PC-3 (cell line): ENCODE results near the gene BTBD16. TPM values are rescaled to one million over a fixed set of nuclear protein-coding genes. Genes with fewer than 3 reads are reported as not detected.
A peak's percentile ranks its signal among the peaks of the same experiment; 100 is the strongest.

Source experiments
- ATAC-seq: fragments of 200-7000 bp; cut with Tn5 transposase; 2 replicates; pipeline ENCODE4 v1.9.1; 2020; ENCODE audit warnings: mild to moderate bottlenecking, moderate library complexity
- BruUV-seq: library from RNA; stranded (reverse); fragments of 400-500 nt; replicated peaks from 2 replicates; lab custom pipeline; 2021; lab: Mats Ljungman, UMichigan
- CTCF ChIA-PET: fragments of 300-600 bp; sonication (Branson Sonifier 250); formaldehyde crosslinking; loops from one replicate; lab custom pipeline; 2022; ENCODE audit warnings: antibody characterized with exemption; lab: Charles Lee
- POLR2A ChIA-PET: fragments of 300-600 bp; sonication (Branson Sonifier 250); formaldehyde crosslinking; loops from one replicate; lab custom pipeline; 2022; ENCODE audit warnings: antibody characterized with exemption; ENCODE audit not compliant: unreplicated experiment; lab: Charles Lee
- DNase-seq: peaks from one replicate; pipeline ENCODE4 v3.0.0-alpha.2; 2015
- H2AFZ ChIP-seq: fragments of 300-600 bp; sonication (generic); 2 replicates; pipeline ENCODE4 v1.6.0; 2016; ENCODE audit warnings: antibody characterized with exemption, low read length
- H3F3A ChIP-seq: fragments of 300-600 bp; sonication (generic); one replicate; pipeline ENCODE4 v1.6.0; 2017; ENCODE audit warnings: antibody characterized with exemption, low read length, control low read depth, mild to moderate bottlenecking; ENCODE audit not compliant: unreplicated experiment
- H3K27ac ChIP-seq: fragments of 300-600 bp; sonication (generic); 2 replicates; pipeline ENCODE4 v1.5.1; 2016; ENCODE audit warnings: mild to moderate bottlenecking, low read length
- H3K27me3 ChIP-seq: fragments of 300-600 bp; sonication (generic); 2 replicates; pipeline ENCODE4 v1.6.1; 2016; ENCODE audit warnings: low read length, mixed read lengths
- H3K36me3 ChIP-seq: fragments of 300-600 bp; sonication (generic); 2 replicates; pipeline ENCODE4 v1.6.1; 2016; ENCODE audit warnings: low read depth, mixed run types, low read length, mixed read lengths
- H3K4me1 ChIP-seq: fragments of 300-600 bp; sonication (generic); 2 replicates; pipeline ENCODE4 v1.5.1; 2016; ENCODE audit warnings: low read length; ENCODE audit not compliant: insufficient read depth
- H3K4me2 ChIP-seq: fragments of 300-600 bp; sonication (generic); 2 replicates; pipeline ENCODE4 v1.6.0; 2016; ENCODE audit warnings: low read length
- H3K4me3 ChIP-seq: fragments of 300-600 bp; sonication (generic); 2 replicates; pipeline ENCODE4 v1.5.1; 2016; ENCODE audit warnings: mild to moderate bottlenecking, low read length, mixed read lengths
- H3K79me2 ChIP-seq: fragments of 300-600 bp; sonication (generic); 2 replicates; pipeline ENCODE4 v1.6.1; 2017; ENCODE audit warnings: low read length, mixed read lengths
- H3K9ac ChIP-seq: fragments of 300-600 bp; sonication (generic); 2 replicates; pipeline ENCODE4 v1.6.0; 2016; ENCODE audit warnings: mild to moderate bottlenecking, low read length
- H3K9me2 ChIP-seq: fragments of 300-600 bp; sonication (generic); replicated peaks from 2 replicates; pipeline ENCODE4 v1.6.1; 2016; ENCODE audit warnings: mixed run types, low read length, mixed read lengths
- H3K9me3 ChIP-seq: fragments of 300-600 bp; sonication (generic); 2 replicates; pipeline ENCODE4 v1.6.1; 2016; ENCODE audit warnings: low read length, mixed read lengths
- H4K20me1 ChIP-seq: fragments of 300-600 bp; sonication (generic); 2 replicates; pipeline ENCODE4 v1.6.1; 2016; ENCODE audit warnings: low read length, mixed read lengths
- EZH2 ChIP-seq: fragments of 300-600 bp; sonication (generic); IDR thresholded peaks from one replicate; pipeline ENCODE4 v1.6.1; 2017; ENCODE audit warnings: antibody characterized with exemption, mild to moderate bottlenecking, low read length; ENCODE audit not compliant: unreplicated experiment
- EZH2phosphoT487 ChIP-seq: fragments of 300-600 bp; sonication (generic); IDR thresholded peaks from 2 replicates; pipeline ENCODE4 v1.6.1; 2018; ENCODE audit warnings: mild to moderate bottlenecking, antibody characterized with exemption, low read length, borderline replicate concordance
- intact Hi-C: fragments of 100-400 bp; cut with micrococcal nuclease; formaldehyde crosslinking; loops from 2 replicates; pipeline ENCODE4 v1.9.0; 2023
- total RNA-seq: library from RNA; depleted of rRNA; stranded (reverse); fragments of >200 nt; gene quantifications from 2 replicates; pipeline ENCODE4 v1.2.3, GENCODE V29; 2014
- TF ChIP-seq, protein P1 (sequence below): fragments of 300-600 bp; sonication (generic); conservative IDR thresholded peaks from 2 replicates; pipeline ENCODE4 v1.5.1; 2017; ENCODE audit warnings: antibody characterized with exemption, low read depth, mild to moderate bottlenecking, low read length

Gene BTBD16
- total RNA-seq, 1 experiment from 2014 or later: not detected

DNA sequence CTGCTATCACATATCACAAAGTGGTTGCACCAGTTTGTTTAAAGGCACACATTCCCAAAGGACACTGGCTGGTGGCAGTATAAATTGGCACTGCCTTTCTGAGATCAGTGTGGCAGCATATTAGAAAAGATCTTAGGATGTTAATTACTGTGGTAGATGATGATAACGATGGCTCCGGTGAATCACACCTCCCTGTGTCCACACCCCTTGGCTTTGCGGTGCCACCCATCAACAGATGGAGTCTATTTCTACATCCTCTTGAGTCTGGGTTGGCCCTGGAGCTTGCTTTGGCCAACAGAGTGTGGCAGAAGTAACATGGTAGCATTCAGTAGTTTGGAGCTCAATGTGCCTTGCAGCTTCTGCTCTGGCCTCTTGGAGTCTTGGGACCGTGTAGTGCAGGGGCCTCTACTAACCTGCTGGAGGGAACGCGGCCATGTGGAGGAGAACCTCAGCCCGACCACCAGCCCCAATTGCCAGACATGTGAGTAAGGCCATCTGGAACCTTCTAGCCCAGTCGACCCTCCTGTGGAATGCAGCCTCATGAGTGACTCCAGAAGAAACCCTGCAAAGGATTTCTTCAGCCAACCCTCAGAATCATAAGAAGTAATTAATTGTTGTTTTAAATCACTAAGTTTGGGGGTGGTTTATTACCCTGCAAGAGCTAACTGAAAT, 76.2 kb downstream of the BTBD16 start:
- Histone ChIP-seq H3K27ac (no peak overlapping the region), H3K4me3 (no peak overlapping the region), H2AFZ (no peak overlapping the region), H3K9me3 (no peaks in the 10 kb centered on the region), H3K4me1 (no peaks in the 10 kb centered on the region; the same call in 1 of the 2 replicates), H4K20me1 (no peaks in the 10 kb centered on the region), H3K36me3 (no peaks in the 10 kb centered on the region), H3K9ac (no peak overlapping the region), H3F3A (no peaks in the 10 kb centered on the region), H3K79me2 (no peaks in the 10 kb centered on the region), H3K4me2 (no peak overlapping the region), H3K27me3 (no peaks in the 10 kb centered on the region), H3K9me2 (no peaks in the 10 kb centered on the region)
- POLR2A ChIA-PET: no interaction called here
- DNase-seq (no peak), ATAC-seq (no peak)
- intact Hi-C loops: no loop called here
- BruUV-seq: no TSS peak
- CTCF ChIA-PET: no interaction called here
- TF ChIP-seq, protein P1, sequence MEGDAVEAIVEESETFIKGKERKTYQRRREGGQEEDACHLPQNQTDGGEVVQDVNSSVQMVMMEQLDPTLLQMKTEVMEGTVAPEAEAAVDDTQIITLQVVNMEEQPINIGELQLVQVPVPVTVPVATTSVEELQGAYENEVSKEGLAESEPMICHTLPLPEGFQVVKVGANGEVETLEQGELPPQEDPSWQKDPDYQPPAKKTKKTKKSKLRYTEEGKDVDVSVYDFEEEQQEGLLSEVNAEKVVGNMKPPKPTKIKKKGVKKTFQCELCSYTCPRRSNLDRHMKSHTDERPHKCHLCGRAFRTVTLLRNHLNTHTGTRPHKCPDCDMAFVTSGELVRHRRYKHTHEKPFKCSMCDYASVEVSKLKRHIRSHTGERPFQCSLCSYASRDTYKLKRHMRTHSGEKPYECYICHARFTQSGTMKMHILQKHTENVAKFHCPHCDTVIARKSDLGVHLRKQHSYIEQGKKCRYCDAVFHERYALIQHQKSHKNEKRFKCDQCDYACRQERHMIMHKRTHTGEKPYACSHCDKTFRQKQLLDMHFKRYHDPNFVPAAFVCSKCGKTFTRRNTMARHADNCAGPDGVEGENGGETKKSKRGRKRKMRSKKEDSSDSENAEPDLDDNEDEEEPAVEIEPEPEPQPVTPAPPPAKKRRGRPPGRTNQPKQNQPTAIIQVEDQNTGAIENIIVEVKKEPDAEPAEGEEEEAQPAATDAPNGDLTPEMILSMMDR: no peak
- TF ChIP-seq EZH2phosphoT487 (no peak), EZH2 (no peak)

DNA sequence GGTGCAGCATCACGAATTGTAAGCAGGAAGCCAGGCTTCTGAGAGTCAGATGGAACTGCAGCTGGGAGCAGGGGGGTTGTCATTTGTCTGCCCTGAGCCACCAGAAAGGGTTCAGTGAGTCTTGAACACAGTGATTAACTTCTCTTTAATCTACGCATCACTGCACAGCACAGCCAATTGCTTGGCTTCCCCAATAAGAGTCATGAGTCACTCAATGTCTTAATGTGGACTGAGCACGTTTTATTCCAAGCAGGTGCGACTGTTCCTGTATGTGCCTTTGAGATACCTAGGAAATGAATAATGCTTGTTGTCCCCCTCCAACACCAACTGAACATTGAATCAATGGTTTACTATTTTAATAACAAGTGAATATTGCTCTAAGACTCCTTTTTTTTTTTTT, 77.4 kb downstream of the BTBD16 start:
- Histone ChIP-seq H3K4me2 (no peak overlapping the region), H3K36me3 (no peaks in the 10 kb centered on the region), H3K9me3 (no peaks in the 10 kb centered on the region), H3K4me1 (no peaks in the 10 kb centered on the region), H3K27me3 (no peaks in the 10 kb centered on the region), H3K27ac (no peak overlapping the region), H3K4me3 (no peak overlapping the region), H4K20me1 (no peaks in the 10 kb centered on the region), H2AFZ (no peak overlapping the region), H3K9me2 (no peaks in the 10 kb centered on the region), H3K79me2 (no peaks in the 10 kb centered on the region), H3K9ac (no peak overlapping the region), H3F3A (no peaks in the 10 kb centered on the region)
- intact Hi-C loops: no loop called here
- BruUV-seq: no TSS peak
- ATAC-seq: peak; percentile 82
- TF ChIP-seq EZH2phosphoT487 (no peak), EZH2 (no peak)
- TF ChIP-seq, protein P1: no peak
- DNase-seq: peak; percentile 48
- ChIA-PET CTCF (interaction anchor here (1.4 kb wide), 1 partner anchor 217 kb away, joined by 5 read pairs; no protein-coding TSS in a partner anchor), POLR2A (no interaction called here)

DNA sequence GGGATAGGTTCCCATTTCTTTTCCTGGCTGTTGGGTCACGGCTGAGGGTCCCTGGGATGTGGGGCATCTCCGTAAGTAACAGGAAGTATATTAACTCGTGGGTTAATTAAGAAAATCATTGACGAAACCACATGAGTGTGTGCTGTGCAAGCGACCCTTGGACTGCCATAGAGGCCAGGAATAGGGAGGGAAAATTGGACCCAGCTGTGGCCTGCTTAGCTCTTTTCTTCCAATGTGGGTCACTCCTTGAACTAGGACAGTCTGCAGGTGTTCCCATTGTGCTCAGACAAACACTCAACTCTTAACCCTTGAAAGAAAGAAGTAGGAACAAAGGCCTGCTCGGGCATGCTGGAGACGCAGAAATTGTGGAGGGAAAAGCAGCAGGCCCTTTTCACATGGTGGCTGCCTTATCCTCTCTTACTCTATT, 77.9 kb downstream of the BTBD16 start:
- no peak overlapping the region for H2AFZ ChIP-seq
- H4K20me1 ChIP-seq: no peaks in the 10 kb centered on the region
- H3K9me2 ChIP-seq: no peaks in the 10 kb centered on the region
- TF ChIP-seq, protein P1: no peak
- TF ChIP-seq EZH2: no peak
- no peak overlapping the region for H3K27ac ChIP-seq
- H3K4me2 ChIP-seq: no peak overlapping the region
- no peaks in the 10 kb centered on the region for H3K79me2 ChIP-seq
- DNase-seq (no peak), ATAC-seq (no peak)
- BruUV-seq: no TSS peak
- H3K4me3 ChIP-seq: no peak overlapping the region
- H3K27me3 ChIP-seq: no peaks in the 10 kb centered on the region
- CTCF ChIA-PET: interaction anchor here (1.4 kb wide), 1 partner anchor 217 kb away, joined by 5 read pairs; no protein-coding TSS in a partner anchor
- H3F3A ChIP-seq: no peaks in the 10 kb centered on the region
- no peaks in the 10 kb centered on the region for H3K36me3 ChIP-seq
- intact Hi-C loops: no loop called here
- no peaks in the 10 kb centered on the region for H3K9me3 ChIP-seq
- no peak overlapping the region for H3K9ac ChIP-seq
- no peaks in the 10 kb centered on the region for H3K4me1 ChIP-seq
- POLR2A ChIA-PET: no interaction called here
